ENCODE results near the gene MYBPC2.
"Not testable (repeated sequence)": the region's sequence is repeated elsewhere in the genome, so short reads cannot be mapped to it uniquely, and the experiment has no call there.

The MYBPC2 gene

GRCh38 chr19:50432221-50433028 is at the start of gene MYBPC2:
MYBPC2 (plus strand) TSS chr19:50432892; CDS start chr19:50432954, 62 bp downstream.
- H3K9ac ChIP-seq (ENCODE audit: low read length in 5 of 5), result peak within 1 kb of the TSS in 3 of 5 donors; percentile 66 to 78 (median 75)

GRCh38 chr19:50383001-50383851 is 49.5 kb upstream of the MYBPC2 start:
- Histone ChIP-seq H3K4me3 (ENCODE audit: low read depth in 1 of 5, low read length in 5 of 5) (peak overlapping the region; percentile 45 to 75 (median 61)), H3K4me1 (ENCODE audit: control insufficient read depth in 5 of 5, insufficient read depth in 5 of 5, low read length in 5 of 5) (peaks cover 6 to 28% (median 19%) of the 10 kb centered on the region in 5 donors), H3K9me3 (ENCODE audit: control insufficient read depth in 5 of 5, low read length in 5 of 5) (no peaks in the 10 kb centered on the region), H3K36me3 (ENCODE audit: control insufficient read depth in 5 of 5, insufficient read depth in 5 of 5, low read length in 5 of 5) (peaks cover 3 to 48% (median 45%) of the 10 kb centered on the region in 5 donors), H3K27me3 (ENCODE audit: control insufficient read depth in 5 of 5, insufficient read depth in 4 of 5, low read length in 5 of 5) (no peaks in the 10 kb centered on the region), H3K9ac (ENCODE audit: low read length in 5 of 5) (peak overlapping the region in 2 of 5 donors; percentile 41 to 66), H3K27ac (ENCODE audit: low read depth, low read length) (peak overlapping the region; percentile 69)

More at GRCh38 chr19:50432221-50433028, at the start of gene MYBPC2:
- no peaks in the 10 kb centered on the region for H3K9me3 ChIP-seq (ENCODE audit: control insufficient read depth in 5 of 5, low read length in 5 of 5)
- H3K27me3 ChIP-seq (ENCODE audit: control insufficient read depth in 5 of 5, insufficient read depth in 4 of 5, low read length in 5 of 5), result peaks cover 15 to 42% (median 22%) of the 10 kb centered on the region in 5 donors
- H3K27ac ChIP-seq (ENCODE audit: low read depth, low read length), result no peak within 1 kb of the TSS
- H3K4me3 ChIP-seq (ENCODE audit: low read depth in 1 of 5, low read length in 5 of 5), result peak within 1 kb of the TSS; percentile 57 to 73 (median 65)
- H3K4me1 ChIP-seq (ENCODE audit: control insufficient read depth in 5 of 5, insufficient read depth in 5 of 5, low read length in 5 of 5), result peaks cover 2 to 29% (median 20%) of the 10 kb centered on the region in 5 donors
- no peaks in the 10 kb centered on the region for H3K36me3 ChIP-seq (ENCODE audit: control insufficient read depth in 5 of 5, insufficient read depth in 5 of 5, low read length in 5 of 5)

DNA sequence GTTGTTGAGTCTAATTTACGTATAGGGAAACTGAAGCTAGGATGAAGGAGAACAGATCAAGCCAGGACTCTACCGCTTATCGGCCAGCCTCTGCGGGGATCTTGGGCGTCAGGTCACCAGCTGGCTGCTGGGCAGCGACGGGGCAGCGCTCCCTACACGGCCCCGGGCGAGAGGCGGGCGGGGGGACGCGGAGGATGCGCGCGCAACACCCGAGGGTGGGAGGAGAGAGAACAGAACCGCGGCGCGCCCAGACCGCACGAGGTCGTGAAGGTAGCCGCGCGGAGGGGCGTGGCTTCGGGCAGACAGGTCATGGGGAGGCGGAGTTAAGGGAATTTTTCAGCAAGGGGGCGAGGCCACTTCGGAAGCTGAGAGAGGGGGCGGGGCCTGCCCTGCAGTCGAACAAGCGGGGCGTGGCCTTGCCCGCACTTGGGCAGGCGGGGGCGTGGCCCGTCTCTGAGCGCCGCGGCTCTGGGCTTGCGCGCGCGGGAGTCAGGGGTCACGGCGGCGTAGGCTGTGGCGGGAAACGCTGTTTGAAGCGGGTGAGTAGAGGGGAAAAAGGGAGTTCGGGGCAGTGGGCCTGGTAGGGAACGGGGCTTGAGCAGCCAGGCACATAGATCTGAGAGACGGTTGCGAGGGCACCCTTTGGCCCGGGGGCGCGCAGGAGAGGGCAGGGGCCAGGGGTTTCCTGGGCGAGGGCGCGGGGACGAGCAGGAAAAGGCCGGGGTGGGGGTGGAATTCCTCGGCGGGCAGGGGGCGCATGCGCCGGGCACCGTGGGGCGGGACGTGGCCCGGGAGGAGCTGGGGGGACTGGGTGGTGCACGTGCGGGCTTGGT is 48.6 kb upstream of the MYBPC2 start, which contains the start of gene POLD1:
TSS of gene POLD1 (plus strand) at position 496 of the 833 bp plus-strand sequence. CDS start 14,505 bp downstream, outside the sequence.
- Histone ChIP-seq H3K4me3 (ENCODE audit: low read depth in 1 of 5, low read length in 5 of 5) (peak within 1 kb of the TSS; percentile 61 to 75 (median 69)), H3K9ac (ENCODE audit: low read length in 5 of 5) (peak within 1 kb of the TSS; percentile 22 to 78 (median 74)), H3K27ac (ENCODE audit: low read depth, low read length) (peak within 1 kb of the TSS; percentile 69), H3K9me3 (ENCODE audit: control insufficient read depth in 5 of 5, low read length in 5 of 5) (no peaks in the 10 kb centered on the region), H3K4me1 (ENCODE audit: control insufficient read depth in 5 of 5, insufficient read depth in 5 of 5, low read length in 5 of 5) (peaks cover 6 to 28% (median 19%) of the 10 kb centered on the region in 5 donors), H3K36me3 (ENCODE audit: control insufficient read depth in 5 of 5, insufficient read depth in 5 of 5, low read length in 5 of 5) (peaks cover 3 to 39% (median 36%) of the 10 kb centered on the region in 5 donors), H3K27me3 (ENCODE audit: control insufficient read depth in 5 of 5, insufficient read depth in 4 of 5, low read length in 5 of 5) (no peaks in the 10 kb centered on the region)

GRCh38 chr19:50384685-50385535 is 47.8 kb upstream of the MYBPC2 start:
- H3K9me3 ChIP-seq (ENCODE audit: control insufficient read depth in 5 of 5, low read length in 5 of 5), result no peaks in the 10 kb centered on the region
- H3K36me3 ChIP-seq (ENCODE audit: control insufficient read depth in 5 of 5, insufficient read depth in 5 of 5, low read length in 5 of 5), result peaks cover 0 to 31% (median 28%) of the 10 kb centered on the region in 5 donors
- H3K27me3 ChIP-seq (ENCODE audit: control insufficient read depth in 5 of 5, insufficient read depth in 4 of 5, low read length in 5 of 5), result no peaks in the 10 kb centered on the region
- H3K4me3 ChIP-seq (ENCODE audit: low read depth in 1 of 5, low read length in 5 of 5), result peak overlapping the region; percentile 57 to 75 (median 69)
- H3K9ac ChIP-seq (ENCODE audit: low read length in 5 of 5), result peak overlapping the region; percentile 22 to 78 (median 74)
- H3K4me1 ChIP-seq (ENCODE audit: control insufficient read depth in 5 of 5, insufficient read depth in 5 of 5, low read length in 5 of 5), result peaks cover 6 to 28% (median 19%) of the 10 kb centered on the region in 5 donors
- peak overlapping the region; percentile 69 for H3K27ac ChIP-seq (ENCODE audit: low read depth, low read length)

DNA sequence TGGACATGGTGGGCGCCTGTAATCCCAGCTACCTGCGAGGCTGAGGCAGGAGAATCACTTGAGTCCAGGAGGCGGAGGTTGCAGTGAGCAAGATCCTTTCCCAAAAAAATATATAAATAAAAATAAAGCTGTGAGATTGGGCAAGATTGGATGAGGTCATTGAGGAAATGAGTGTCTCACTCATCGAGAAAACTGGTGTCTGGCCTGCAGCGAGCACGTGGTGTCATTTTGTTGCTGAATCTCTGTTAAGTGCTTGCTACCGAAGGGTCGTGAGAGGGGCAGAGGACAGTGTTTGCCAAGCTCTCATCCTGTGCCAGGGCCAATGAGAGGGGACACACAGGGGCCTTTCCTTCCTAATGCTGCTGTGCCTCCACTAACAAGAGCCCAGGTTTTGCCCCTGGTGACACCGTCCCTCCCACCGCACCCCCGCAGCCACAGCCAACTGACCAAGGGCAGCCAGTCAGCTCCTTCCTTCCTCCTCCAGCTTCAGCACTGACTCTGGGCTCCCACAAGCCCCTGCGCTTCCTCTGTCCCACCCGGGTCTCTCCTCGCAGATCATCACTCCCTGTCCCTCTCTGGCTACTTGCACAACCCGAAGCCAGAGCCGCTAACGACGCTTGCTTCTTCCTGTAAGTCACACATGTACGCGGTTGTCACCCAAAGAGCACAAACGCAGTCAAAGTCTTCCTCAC is 45.4 kb upstream of the MYBPC2 start:
- peak overlapping the region in 2 of 5 donors; percentile 28 to 30 for H3K4me3 ChIP-seq (ENCODE audit: low read depth in 1 of 5, low read length in 5 of 5)
- no peaks in the 10 kb centered on the region for H3K9me3 ChIP-seq (ENCODE audit: control insufficient read depth in 5 of 5, low read length in 5 of 5)
- no peak overlapping the region for H3K9ac ChIP-seq (ENCODE audit: low read length in 5 of 5)
- no peak overlapping the region for H3K27ac ChIP-seq (ENCODE audit: low read depth, low read length)
- no peaks in the 10 kb centered on the region for H3K27me3 ChIP-seq (ENCODE audit: control insufficient read depth in 5 of 5, insufficient read depth in 4 of 5, low read length in 5 of 5)
- peaks cover 6 to 28% (median 19%) of the 10 kb centered on the region in 5 donors for H3K4me1 ChIP-seq (ENCODE audit: control insufficient read depth in 5 of 5, insufficient read depth in 5 of 5, low read length in 5 of 5)
- H3K36me3 ChIP-seq (ENCODE audit: control insufficient read depth in 5 of 5, insufficient read depth in 5 of 5, low read length in 5 of 5), result peaks cover 0 to 9% (median 4%) of the 10 kb centered on the region in 5 donors

DNA sequence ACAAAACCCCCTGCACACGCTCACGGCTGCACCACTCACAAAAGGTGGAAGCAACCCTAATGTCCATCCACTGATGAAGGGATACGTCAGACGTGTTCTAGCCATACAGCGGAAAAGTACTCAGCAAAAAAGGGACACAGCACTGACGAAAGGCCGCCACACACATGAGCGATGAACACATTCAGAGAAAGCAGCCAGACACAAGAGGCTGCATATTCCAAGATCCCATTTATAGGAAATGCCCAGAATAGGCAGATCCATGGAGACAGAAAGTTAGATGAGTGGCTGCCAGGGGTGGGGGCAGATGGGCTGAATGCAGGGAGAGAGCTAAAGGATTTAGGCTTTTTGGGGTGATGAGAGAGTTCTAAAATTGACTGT is 44.8 kb upstream of the MYBPC2 start:
- H3K27me3 ChIP-seq (ENCODE audit: control insufficient read depth in 5 of 5, insufficient read depth in 4 of 5, low read length in 5 of 5), result no peaks in the 10 kb centered on the region
- peaks cover 0 to 5% (median 0%) of the 10 kb centered on the region in 5 donors for H3K36me3 ChIP-seq (ENCODE audit: control insufficient read depth in 5 of 5, insufficient read depth in 5 of 5, low read length in 5 of 5)
- no peaks in the 10 kb centered on the region for H3K9me3 ChIP-seq (ENCODE audit: control insufficient read depth in 5 of 5, low read length in 5 of 5)
- H3K9ac ChIP-seq (ENCODE audit: low read length in 5 of 5), result no peak overlapping the region
- H3K4me1 ChIP-seq (ENCODE audit: control insufficient read depth in 5 of 5, insufficient read depth in 5 of 5, low read length in 5 of 5), result peaks cover 6 to 28% (median 19%) of the 10 kb centered on the region in 5 donors
- H3K27ac ChIP-seq (ENCODE audit: low read depth, low read length), result no peak overlapping the region
- peak overlapping the region in 2 of 5 donors; percentile 28 to 30 for H3K4me3 ChIP-seq (ENCODE audit: low read depth in 1 of 5, low read length in 5 of 5)

- not testable (repeated sequence) for H3K4me3 ChIP-seq (ENCODE audit: low read depth in 1 of 5, low read length in 5 of 5); H3K4me1 ChIP-seq (ENCODE audit: control insufficient read depth in 5 of 5, insufficient read depth in 5 of 5, low read length in 5 of 5); H3K27me3 ChIP-seq (ENCODE audit: control insufficient read depth in 5 of 5, insufficient read depth in 4 of 5, low read length in 5 of 5); H3K36me3 ChIP-seq (ENCODE audit: control insufficient read depth in 5 of 5, insufficient read depth in 5 of 5, low read length in 5 of 5); H3K27ac ChIP-seq (ENCODE audit: low read depth, low read length); H3K9me3 ChIP-seq (ENCODE audit: control insufficient read depth in 5 of 5, low read length in 5 of 5); H3K9ac ChIP-seq (ENCODE audit: low read length in 5 of 5)
Observed at GRCh38 chr19:50390295-50390694, 42.4 kb upstream of the MYBPC2 start.

GRCh38 chr19:50390952-50391351 is 41.7 kb upstream of the MYBPC2 start:
- not testable (repeated sequence) for H3K27me3 ChIP-seq (ENCODE audit: control insufficient read depth in 5 of 5, insufficient read depth in 4 of 5, low read length in 5 of 5); H3K4me3 ChIP-seq (ENCODE audit: low read depth in 1 of 5, low read length in 5 of 5); H3K9ac ChIP-seq (ENCODE audit: low read length in 5 of 5); H3K36me3 ChIP-seq (ENCODE audit: control insufficient read depth in 5 of 5, insufficient read depth in 5 of 5, low read length in 5 of 5); H3K4me1 ChIP-seq (ENCODE audit: control insufficient read depth in 5 of 5, insufficient read depth in 5 of 5, low read length in 5 of 5); H3K9me3 ChIP-seq (ENCODE audit: control insufficient read depth in 5 of 5, low read length in 5 of 5); H3K27ac ChIP-seq (ENCODE audit: low read depth, low read length)

Data from subcutaneous abdominal adipose tissue (tissue), 5 donors.